Esophagus (tissue), 2 donors: ENCODE results near the gene OR2V1. TPM values are rescaled to one million over a fixed set of nuclear protein-coding genes. Genes with fewer than 3 reads are reported as not detected.
"Not testable (repeated sequence)": the region's sequence is repeated elsewhere in the genome, so short reads cannot be mapped to it uniquely, and the experiment has no call there.

Experiments used
- H3K27ac ChIP-seq, 2 donors: one replicate each; pipeline ENCODE4 v1.5.1; 2013; ENCODE audit warnings: low read depth in 2 of 2, mild to moderate bottlenecking in 2 of 2, inconsistent platforms in 1 of 2, low read length in 1 of 2, moderate library complexity in 1 of 2
- H3K27me3 ChIP-seq, 2 donors: one replicate each; pipeline ENCODE4 v1.6.1; 2013; ENCODE audit warnings: low read length in 2 of 2, control low read depth in 1 of 2, mild to moderate bottlenecking in 1 of 2; ENCODE audit not compliant: insufficient read depth in 2 of 2, control insufficient read depth in 1 of 2
- H3K36me3 ChIP-seq, 2 donors: one replicate each; pipeline ENCODE4 v1.6.1; 2013; ENCODE audit warnings: low read length in 1 of 2; ENCODE audit not compliant: control insufficient read depth in 2 of 2, insufficient read depth in 2 of 2
- H3K4me1 ChIP-seq, 2 donors: one replicate each; pipeline ENCODE4 v1.6.1; 2013; ENCODE audit warnings: low read length in 1 of 2; ENCODE audit not compliant: control insufficient read depth in 2 of 2, insufficient read depth in 2 of 2
- H3K4me3 ChIP-seq, 2 donors: one replicate each; pipeline ENCODE4 v1.5.1; 2013; ENCODE audit warnings: low read length in 2 of 2, mild to moderate bottlenecking in 2 of 2, low read depth in 1 of 2, moderate library complexity in 1 of 2
- H3K9me3 ChIP-seq, 2 donors: one replicate each; pipeline ENCODE4 v1.6.1; 2013; ENCODE audit warnings: mild to moderate bottlenecking in 2 of 2, low read depth in 1 of 2, low read length in 1 of 2, moderate library complexity in 1 of 2; ENCODE audit not compliant: control insufficient read depth in 2 of 2, insufficient read depth in 1 of 2
- WGBS, 2 donors: extraction: QIAGEN DNeasy Blood & Tissue Kit; methylation state at CpG; one replicate each; pipeline ENCODE4 v1.1.7; 2013; 5-methylcytosine and 5-hydroxymethylcytosine counted together
- polyA plus RNA-seq, 2 donors: library from polyadenylated mRNA; stranded (reverse); fragments of 200-250 nt; gene quantifications; one replicate each; pipeline ENCODE4 v1.2.3, GENCODE V29; 2013
- donor health status: healthy with polysubstance abuse.
- donor health status: Bipolar disorder and iron deficiency.

OR2V1 gene
- polyA plus RNA-seq, 2 donors = not detected

- Histone ChIP-seq H3K4me1 (peaks cover 0 to 2% of the 10 kb centered on the region in 2 donors), H3K27ac (no peak overlapping the region), H3K4me3 (no peak overlapping the region), H3K36me3 (no peaks in the 10 kb centered on the region), H3K9me3 (peaks cover 0 to 3% of the 10 kb centered on the region in 2 donors), H3K27me3 (peaks cover 0 to 5% of the 10 kb centered on the region in 2 donors)
- WGBS, 2 donors = 58 to 60% methylated on average over 28 of the region's 28 CpGs
Observed at GRCh38 chr5:181121675-181122561, 9.1 kb downstream of the OR2V1 start.

DNA sequence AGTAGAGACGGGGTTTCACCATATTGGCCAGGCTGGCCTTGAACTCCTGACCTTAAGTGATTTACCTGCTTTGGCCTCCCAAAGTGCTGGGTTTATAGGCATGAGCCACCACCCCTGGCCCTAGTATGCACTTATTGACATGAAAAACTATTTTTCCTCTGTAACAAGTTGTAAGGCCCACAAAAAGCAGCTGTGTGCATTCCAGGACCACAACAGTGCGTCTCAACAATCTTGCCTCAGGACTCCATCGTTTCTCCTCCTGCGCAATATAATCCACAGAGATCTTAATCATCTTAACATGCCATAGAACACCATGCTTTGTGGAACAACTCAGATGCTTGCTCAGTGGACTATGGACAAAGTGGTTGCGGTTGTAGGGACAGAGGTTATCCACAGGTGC is 10.2 kb downstream of the OR2V1 start:
- Histone ChIP-seq H3K4me1 (peaks cover 0 to 2% of the 10 kb centered on the region in 2 donors), H3K27me3 (peaks cover 0 to 8% of the 10 kb centered on the region in 2 donors), H3K4me3 (no peak overlapping the region), H3K9me3 (peaks cover 0 to 3% of the 10 kb centered on the region in 2 donors), H3K27ac (no peak overlapping the region), H3K36me3 (no peaks in the 10 kb centered on the region)
- 78 to 86% methylated on average over 5 of the region's 5 CpGs for WGBS, 2 donors

DNA sequence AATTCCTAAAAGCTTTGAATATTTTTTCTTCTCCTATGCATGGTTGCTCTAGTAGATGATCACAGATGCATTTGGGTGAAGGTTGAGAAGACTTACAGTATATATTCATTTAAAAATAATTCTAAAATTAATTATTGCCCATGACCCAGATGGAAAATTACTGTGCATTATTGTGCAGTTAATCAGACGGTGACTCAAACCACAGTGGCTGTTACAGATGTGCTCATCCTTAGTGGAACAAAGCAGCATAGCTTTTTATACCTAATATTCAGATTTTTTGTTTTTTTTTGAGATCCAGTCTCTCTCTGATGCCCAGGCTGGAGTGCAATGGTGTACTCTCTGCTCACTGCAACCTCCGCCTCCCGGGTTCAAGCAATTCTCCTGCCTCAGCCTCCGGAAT is 10.7 kb downstream of the OR2V1 start:
- Histone ChIP-seq H3K9me3 (peaks cover 0 to 3% of the 10 kb centered on the region in 2 donors), H3K4me1 (peaks cover 0 to 2% of the 10 kb centered on the region in 2 donors), H3K36me3 (no peaks in the 10 kb centered on the region), H3K4me3 (no peak overlapping the region), H3K27me3 (peaks cover 0 to 8% of the 10 kb centered on the region in 2 donors), H3K27ac (no peak overlapping the region)
- 81 to 87% methylated on average over 4 of the region's 4 CpGs for WGBS, 2 donors

DNA sequence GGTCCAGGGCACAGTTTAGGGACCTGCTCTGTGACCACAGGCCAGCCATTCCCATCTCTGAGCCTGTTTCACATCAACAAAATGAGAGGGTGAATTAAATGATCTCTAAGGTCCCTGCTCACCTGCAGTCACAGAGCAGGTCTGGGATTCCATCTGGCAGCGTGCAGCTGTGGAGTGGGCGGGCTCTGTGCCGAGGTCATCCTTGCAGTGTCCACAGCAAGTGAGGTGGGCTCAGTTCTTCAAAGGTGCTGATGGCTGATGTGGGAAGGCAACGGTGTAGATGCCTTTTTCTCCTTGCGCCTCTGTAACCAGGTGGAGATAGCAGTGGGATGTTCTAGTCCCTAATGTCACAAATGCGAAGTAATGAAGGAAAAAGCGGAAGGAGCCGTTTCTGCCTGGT is 11.9 kb downstream of the OR2V1 start:
- 86 to 89% methylated on average over 8 of the region's 8 CpGs for WGBS, 2 donors
- Histone ChIP-seq H3K27me3 (peaks cover 7 to 11% of the 10 kb centered on the region in 2 donors), H3K36me3 (no peaks in the 10 kb centered on the region), H3K9me3 (peaks cover 0 to under 1% of the 10 kb centered on the region in 2 donors), H3K4me1 (peaks cover 0 to 10% of the 10 kb centered on the region in 2 donors), H3K27ac (no peak overlapping the region), H3K4me3 (no peak overlapping the region)

GRCh38 chr5:181118369-181118768 is 12.6 kb downstream of the OR2V1 start:
- no peak overlapping the region for H3K4me3 ChIP-seq

GRCh38 chr5:181114844-181115778 is 15.9 kb downstream of the OR2V1 start:
- Histone ChIP-seq H3K9me3 (peaks cover 0 to 5% of the 10 kb centered on the region in 2 donors), H3K27me3 (peaks cover 6 to 9% of the 10 kb centered on the region in 2 donors), H3K4me3 (peak overlapping the region in 1 of 2 donors; percentile 28), H3K36me3 (no peaks in the 10 kb centered on the region), H3K27ac (no peak overlapping the region), H3K4me1 (peaks cover 0 to 7% of the 10 kb centered on the region in 2 donors)
- WGBS, 2 donors = 5 to 6% methylated on average over 47 of the region's 47 CpGs

More at GRCh38 chr5:181118369-181118768, 12.6 kb downstream of the OR2V1 start:
- 82 to 86% methylated on average over 6 of the region's 6 CpGs for WGBS, 2 donors
- Histone ChIP-seq H3K36me3 (no peaks in the 10 kb centered on the region), H3K27ac (no peak overlapping the region), H3K9me3 (peaks cover 0 to 5% of the 10 kb centered on the region in 2 donors), H3K27me3 (peaks cover 9 to 11% of the 10 kb centered on the region in 2 donors), H3K4me1 (peaks cover 0 to 10% of the 10 kb centered on the region in 2 donors)

GRCh38 chr5:181114284-181114843 is 16.6 kb downstream of the OR2V1 start:
- Histone ChIP-seq H3K4me3 (peak overlapping the region in 1 of 2 donors; percentile 28), H3K27ac (no peak overlapping the region), H3K4me1 (peaks cover 0 to 7% of the 10 kb centered on the region in 2 donors), H3K27me3 (peaks cover 9% of the 10 kb centered on the region in 2 donors), H3K36me3 (no peaks in the 10 kb centered on the region), H3K9me3 (peaks cover 0 to 5% of the 10 kb centered on the region in 2 donors)
- 44 to 46% methylated on average over 33 of the region's 33 CpGs for WGBS, 2 donors

- not testable (repeated sequence) for H3K9me3 ChIP-seq, H3K4me1 ChIP-seq, H3K4me3 ChIP-seq, H3K36me3 ChIP-seq, H3K27ac ChIP-seq
- WGBS, 2 donors = 85 to 93% methylated on average over 7 to 8 of the region's 13 CpGs
- peaks cover 9 to 14% of the 10 kb centered on the region in 2 donors for H3K27me3 ChIP-seq
Observed at GRCh38 chr5:181113572-181113971, 17.4 kb downstream of the OR2V1 start.

DNA sequence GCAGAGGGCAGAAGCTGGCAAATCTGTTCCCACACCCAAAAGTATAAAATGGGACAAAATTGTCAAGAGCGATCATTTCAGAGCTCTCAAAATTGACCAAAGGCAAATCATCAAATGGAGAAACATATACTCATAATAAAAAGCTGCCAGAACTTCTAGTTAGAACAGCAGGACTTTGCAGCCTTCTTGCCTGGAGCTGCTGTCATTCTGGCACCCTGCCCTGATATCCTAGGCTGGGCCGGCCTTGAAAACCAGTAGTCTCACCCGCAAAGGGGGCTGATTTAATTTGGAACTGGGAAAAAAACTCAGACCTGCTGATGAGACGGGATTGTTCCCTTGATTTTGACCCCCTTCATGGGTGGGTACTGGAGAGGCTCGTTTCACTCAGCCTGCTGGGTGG is 18.5 kb downstream of the OR2V1 start:
- Histone ChIP-seq H3K36me3 (no peaks in the 10 kb centered on the region), H3K9me3 (peaks cover 0 to 5% of the 10 kb centered on the region in 2 donors), H3K4me3 (no peak overlapping the region), H3K27ac (no peak overlapping the region), H3K27me3 (peaks cover 9 to 14% of the 10 kb centered on the region in 2 donors), H3K4me1 (peaks cover 0 to 7% of the 10 kb centered on the region in 2 donors)
- WGBS, 2 donors = 67% methylated on average over 5 of the region's 5 CpGs
